ENCODE data around the gene SCARF1.

- no peak for TF ChIP-seq ZFP3 (CRISPR knock-in tag; IDR thresholded peaks at IDR 0.05)
- no peak for TF ChIP-seq ARNTL (CRISPR knock-in tag; IDR thresholded peaks at IDR 0.05; ENCODE audit: borderline replicate concordance, low read depth)
- no peak for TF ChIP-seq ZFP30 (CRISPR knock-in tag; IDR thresholded peaks at IDR 0.05)
- TF ChIP-seq PATZ1 (CRISPR knock-in tag; IDR thresholded peaks at IDR 0.05; ENCODE audit: borderline replicate concordance): no peak
- no peak for TF ChIP-seq ISL1 (CRISPR knock-in tag; IDR thresholded peaks at IDR 0.05)
Observed at GRCh38 chr17:1590747-1591473, 54.6 kb downstream of the SCARF1 start.
